MM.1S (cell line): ENCODE measurements around the gene SRP19.

Experiments
- DNase-seq: peaks from one replicate; pipeline ENCODE4 v3.0.0-alpha.2; 2015
- H2AFZ ChIP-seq: fragments of 300-600 bp; sonication (generic); 2 replicates; pipeline ENCODE4 v1.6.0; 2016; ENCODE audit warnings: antibody characterized with exemption, low read length
- H3F3A ChIP-seq: fragments of 300-600 bp; sonication (generic); 2 replicates; pipeline ENCODE4 v1.6.1; 2016; ENCODE audit warnings: mild to moderate bottlenecking, antibody characterized with exemption, low read length, moderate library complexity, mixed read lengths; ENCODE audit not compliant: insufficient read depth
- H3K27ac ChIP-seq: fragments of 300-600 bp; sonication (generic); 2 replicates; pipeline ENCODE4 v1.5.1; 2016; ENCODE audit warnings: mild to moderate bottlenecking, low read length
- H3K27me3 ChIP-seq: fragments of 300-600 bp; sonication (generic); replicated peaks from 2 replicates; pipeline ENCODE4 v1.6.0; 2016; ENCODE audit warnings: low read length; ENCODE audit not compliant: insufficient read depth
- H3K36me3 ChIP-seq: fragments of 300-600 bp; sonication (generic); replicated peaks from 2 replicates; pipeline ENCODE4 v1.6.1; 2016; ENCODE audit warnings: mild to moderate bottlenecking, low read length, mixed read lengths; ENCODE audit not compliant: insufficient read depth
- H3K4me1 ChIP-seq: fragments of 300-600 bp; sonication (generic); 2 replicates; pipeline ENCODE4 v1.6.1; 2016; ENCODE audit warnings: low read length, mixed read lengths
- H3K4me2 ChIP-seq: fragments of 300-600 bp; sonication (generic); 2 replicates; pipeline ENCODE4 v1.6.0; 2016; ENCODE audit warnings: low read depth, low read length
- H3K4me3 ChIP-seq: fragments of 300-600 bp; sonication (generic); 2 replicates; pipeline ENCODE4 v1.5.1; 2016; ENCODE audit warnings: low read length, mixed read lengths
- H3K79me2 ChIP-seq: fragments of 300-600 bp; sonication (generic); 2 replicates; pipeline ENCODE4 v1.6.1; 2016; ENCODE audit warnings: mixed run types, low read length, mixed read lengths
- H3K9ac ChIP-seq: fragments of 300-600 bp; sonication (generic); 2 replicates; pipeline ENCODE4 v1.6.1; 2016; ENCODE audit warnings: low read length, mixed read lengths
- H3K9me2 ChIP-seq: fragments of 300-600 bp; sonication (generic); replicated peaks from 2 replicates; pipeline ENCODE4 v1.6.1; 2016; ENCODE audit warnings: mild to moderate bottlenecking, low read length, mixed read lengths; ENCODE audit not compliant: insufficient read depth
- H3K9me3 ChIP-seq: fragments of 300-600 bp; sonication (generic); replicated peaks from 2 replicates; pipeline ENCODE4 v1.6.1; 2016; ENCODE audit warnings: mild to moderate bottlenecking, low read length, mixed read lengths; ENCODE audit not compliant: insufficient read depth
- H4K20me1 ChIP-seq: fragments of 300-600 bp; sonication (generic); 2 replicates; pipeline ENCODE4 v1.6.1; 2016; ENCODE audit warnings: mild to moderate bottlenecking, low read length, moderate library complexity, mixed read lengths; ENCODE audit not compliant: insufficient read depth
- CTCF ChIP-seq: fragments of 300-600 bp; sonication (generic); IDR thresholded peaks from 2 replicates; pipeline ENCODE4 v1.5.1; 2016; ENCODE audit warnings: antibody characterized with exemption, low read length, mixed read lengths
- EZH2 ChIP-seq: fragments of 300-600 bp; sonication (generic); optimal IDR thresholded peaks from 2 replicates; pipeline ENCODE3; 2017; ENCODE audit warnings: low read depth, mild to moderate bottlenecking, antibody characterized with exemption, low read length, mixed read lengths
- EZH2phosphoT487 ChIP-seq: fragments of 300-600 bp; sonication (generic); IDR thresholded peaks from 2 replicates; pipeline ENCODE4 v1.6.1; 2018; ENCODE audit warnings: antibody characterized with exemption, low read length

Gene SRP19

GRCh38 chr5:112824197-112824596 lies 36.9 kb upstream of the SRP19 start:
- Histone ChIP-seq H3K9me3 (no peaks in the 10 kb centered on the region), H3K4me1 (no peaks in the 10 kb centered on the region), H2AFZ (no peak overlapping the region), H3K27me3 (no peaks in the 10 kb centered on the region), H3K36me3 (no peaks in the 10 kb centered on the region; the same call in 1 of the 2 replicates), H3K79me2 (no peaks in the 10 kb centered on the region), H3K4me3 (no peak overlapping the region), H3K9me2 (no peaks in the 10 kb centered on the region), H3K4me2 (no peak overlapping the region), H3F3A (no peaks in the 10 kb centered on the region), H3K9ac (no peak overlapping the region), H3K27ac (no peak overlapping the region), H4K20me1 (no peaks in the 10 kb centered on the region)
- no peak for DNase-seq
- no peak for TF ChIP-seq EZH2phosphoT487
- no peak for TF ChIP-seq EZH2
- TF ChIP-seq CTCF: no peak

- Histone ChIP-seq H3K27ac (no peak overlapping the region), H4K20me1 (no peaks in the 10 kb centered on the region), H3F3A (no peaks in the 10 kb centered on the region), H3K27me3 (no peaks in the 10 kb centered on the region), H3K4me2 (no peak overlapping the region), H2AFZ (no peak overlapping the region), H3K9ac (no peak overlapping the region), H3K9me3 (no peaks in the 10 kb centered on the region), H3K4me1 (no peaks in the 10 kb centered on the region), H3K9me2 (no peaks in the 10 kb centered on the region), H3K79me2 (no peaks in the 10 kb centered on the region), H3K4me3 (no peak overlapping the region), H3K36me3 (no peaks in the 10 kb centered on the region; the same call in 1 of the 2 replicates)
- DNase-seq: no peak
- no peak for TF ChIP-seq EZH2
- no peak for TF ChIP-seq CTCF
- TF ChIP-seq EZH2phosphoT487: no peak
Observed at GRCh38 chr5:112830378-112830777, 30.7 kb upstream of the SRP19 start.

GRCh38 chr5:112833971-112834370 lies 27.1 kb upstream of the SRP19 start:
- TF ChIP-seq CTCF (no peak), EZH2phosphoT487 (no peak), EZH2 (no peak)
- Histone ChIP-seq H3K27ac (no peak overlapping the region), H3K9ac (no peak overlapping the region), H4K20me1 (no peaks in the 10 kb centered on the region), H3K9me2 (no peaks in the 10 kb centered on the region), H2AFZ (no peak overlapping the region), H3K9me3 (no peaks in the 10 kb centered on the region), H3K4me2 (no peak overlapping the region), H3K79me2 (no peaks in the 10 kb centered on the region), H3F3A (no peaks in the 10 kb centered on the region), H3K27me3 (no peaks in the 10 kb centered on the region), H3K4me1 (no peaks in the 10 kb centered on the region), H3K4me3 (no peak overlapping the region), H3K36me3 (no peaks in the 10 kb centered on the region)
- DNase-seq: no peak
